Stromal cell of bone marrow (primary cell): Measurements from ENCODE around the gene C9orf40.

Experiments used
- DNase-seq: peaks from one replicate; pipeline ENCODE4 v3.0.0-alpha.2; 2012; ENCODE audit warnings: low read depth

C9orf40 gene

DNA sequence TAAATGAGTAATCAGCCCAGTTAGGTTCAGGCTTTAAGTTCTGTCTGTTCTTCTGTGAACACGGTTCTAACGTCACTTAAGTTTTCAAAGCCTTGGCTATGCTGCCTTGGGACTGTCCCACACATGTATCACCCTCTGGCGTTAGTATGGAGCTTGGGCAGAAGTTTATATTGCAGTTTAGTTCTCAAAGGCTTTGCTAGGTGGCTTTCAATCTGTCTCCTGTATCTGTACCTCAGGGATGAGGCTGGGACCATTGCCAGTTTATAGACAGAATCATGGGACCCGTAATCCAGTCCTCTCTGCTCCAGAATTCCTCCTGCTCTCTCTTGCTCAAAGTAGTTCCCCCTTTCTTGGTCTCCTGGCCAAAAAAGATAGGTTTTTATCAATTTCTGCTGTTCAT lies 12.1 kb downstream of the C9orf40 start:
- DNase-seq, result no peak

GRCh38 chr9:74935008-74935407 lies 17.7 kb downstream of the C9orf40 start:
- no peak for DNase-seq

DNA sequence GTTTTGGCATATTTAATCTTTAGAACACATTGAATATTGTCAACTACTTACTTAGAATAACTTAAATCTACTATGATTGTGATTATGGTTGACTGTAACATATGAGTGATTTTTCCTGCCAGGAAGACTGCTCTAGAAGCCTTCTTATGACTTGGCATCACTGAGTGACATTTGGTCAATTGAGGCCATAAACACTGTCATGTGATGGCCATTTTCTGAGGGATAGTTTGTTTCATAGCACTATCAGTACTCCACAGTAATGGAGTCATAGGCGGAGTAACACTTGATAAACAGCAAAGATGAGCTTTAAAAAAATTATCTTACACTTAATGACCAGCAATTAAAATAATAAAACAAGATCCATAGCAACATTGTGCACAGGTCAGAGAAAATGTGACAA lies 31.0 kb downstream of the C9orf40 start:
- no peak for DNase-seq

GRCh38 chr9:74920944-74921626 lies 31.6 kb downstream of the C9orf40 start:
- no peak for DNase-seq

- no peak for DNase-seq
Observed at GRCh38 chr9:74910036-74910435, 42.7 kb downstream of the C9orf40 start.

DNA sequence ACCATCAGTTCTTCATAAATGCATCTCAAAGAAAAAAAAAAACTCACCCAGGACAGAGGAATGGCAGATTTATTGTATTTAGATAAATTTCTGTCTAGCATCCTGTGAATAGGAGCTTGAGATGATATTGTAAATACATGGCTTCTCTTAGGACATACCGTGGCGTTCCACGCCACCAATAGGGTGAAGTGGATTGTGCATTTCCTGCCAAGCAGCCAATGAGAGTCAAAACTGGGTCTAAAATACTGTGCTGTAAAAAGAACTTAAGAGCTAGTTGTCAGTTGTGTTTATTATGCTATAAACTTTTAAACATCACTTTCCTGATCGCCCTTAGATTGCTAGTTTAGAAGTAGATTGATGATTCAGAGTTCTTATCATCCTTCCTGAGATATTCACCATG lies 44.0 kb downstream of the C9orf40 start:
- DNase-seq, result no peak

GRCh38 chr9:74907085-74907484 lies 45.6 kb downstream of the C9orf40 start:
- DNase-seq, result no peak

GRCh38 chr9:74901001-74901400 lies 51.7 kb downstream of the C9orf40 start:
- DNase-seq, result no peak
